HEK293T (cell line): Measurements from ENCODE around the gene NMNAT2.

ENCODE experiments used
- ARNT ChIP-seq: fragments of 450-650 bp; IDR thresholded peaks from 2 replicates; pipeline ENCODE4 v1.6.1; 2017; ENCODE audit warnings: mild to moderate bottlenecking
- BHLHE40 ChIP-seq: fragments of 450-650 bp; IDR thresholded peaks from 2 replicates; pipeline ENCODE4 v1.6.1; 2016; ENCODE audit warnings: mild to moderate bottlenecking, moderate library complexity, borderline replicate concordance
- ELF4 ChIP-seq: fragments of 450-650 bp; IDR thresholded peaks from 2 replicates; pipeline ENCODE4 v1.6.1; 2017; ENCODE audit warnings: antibody characterized with exemption
- FOXA1 ChIP-seq: fragments of 450-650 bp; IDR thresholded peaks from 2 replicates; pipeline ENCODE4 v1.6.1; 2016; ENCODE audit warnings: mild to moderate bottlenecking
- FOXK2 ChIP-seq: fragments of 450-650 bp; IDR thresholded peaks from 2 replicates; pipeline ENCODE4 v1.6.1; 2016; ENCODE audit warnings: mild to moderate bottlenecking
- FOXM1 ChIP-seq: fragments of 450-650 bp; IDR thresholded peaks from 2 replicates; pipeline ENCODE4 v1.6.1; 2017; ENCODE audit warnings: mild to moderate bottlenecking, borderline replicate concordance
- HDGF ChIP-seq: fragments of 450-650 bp; IDR thresholded peaks from 2 replicates; pipeline ENCODE4 v1.6.1; 2017; ENCODE audit warnings: antibody characterized with exemption, borderline replicate concordance
- L3MBTL2 ChIP-seq: fragments of 450-650 bp; conservative IDR thresholded peaks from 2 replicates; pipeline ENCODE4 v1.6.1; 2016; ENCODE audit warnings: mild to moderate bottlenecking
- LEF1 ChIP-seq: fragments of 450-650 bp; IDR thresholded peaks from 2 replicates; pipeline ENCODE4 v1.6.1; 2017; ENCODE audit warnings: mild to moderate bottlenecking, borderline replicate concordance
- PKNOX1 ChIP-seq: fragments of 450-650 bp; IDR thresholded peaks from 2 replicates; pipeline ENCODE4 v1.6.1; 2016
- SP1 ChIP-seq: fragments of 450-650 bp; IDR thresholded peaks from 2 replicates; pipeline ENCODE4 v1.6.1; 2017
- SUZ12 ChIP-seq: fragments of 450-650 bp; IDR thresholded peaks from 2 replicates; pipeline ENCODE4 v1.6.1; 2016; ENCODE audit warnings: mild to moderate bottlenecking
- ZNF384 ChIP-seq: fragments of 450-650 bp; IDR thresholded peaks from 2 replicates; pipeline ENCODE4 v1.6.1; 2016

GRCh38 chr1:183467687-183468086 is 49.5 kb upstream of the NMNAT2 start:
- no peak for TF ChIP-seq HDGF
- TF ChIP-seq PKNOX1, result no peak
- no peak for TF ChIP-seq BHLHE40
- no peak for TF ChIP-seq SP1
- TF ChIP-seq ZNF384, result no peak
- no peak for TF ChIP-seq ELF4
- no peak for TF ChIP-seq FOXK2
- no peak for TF ChIP-seq ARNT
- TF ChIP-seq FOXM1, result no peak
- no peak for TF ChIP-seq LEF1
- TF ChIP-seq SUZ12, result no peak
- TF ChIP-seq L3MBTL2, result no peak
- no peak for TF ChIP-seq FOXA1
